ENCODE data around the gene PDZD2. TPM values are rescaled to one million over a fixed set of nuclear protein-coding genes. Genes with fewer than 3 reads are reported as not detected.

The PDZD2 gene
- polyA plus RNA-seq, 3 donors from 2014 or later = 0.37 TPM; not detected in 2

DNA sequence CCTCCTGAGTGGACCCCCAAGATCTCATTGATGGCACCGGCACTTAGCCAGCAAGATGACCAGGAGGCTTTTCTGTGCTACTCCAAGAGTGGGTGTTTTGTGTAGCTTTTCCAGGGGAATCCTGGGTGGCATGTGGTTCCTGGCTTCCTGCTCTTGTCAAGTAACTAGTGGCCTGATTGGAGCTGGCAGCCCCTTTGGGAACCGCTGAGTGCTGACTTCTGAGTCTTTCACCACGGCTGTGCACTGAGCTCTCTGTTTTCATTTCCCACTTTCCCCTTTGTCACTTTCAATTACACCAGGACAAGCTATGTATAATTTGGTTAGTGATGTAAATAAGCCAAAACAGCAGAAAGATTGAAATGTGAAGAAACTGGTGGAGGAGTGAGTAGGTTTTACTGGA is 279.8 kb downstream of the PDZD2 start:
- Mint-ChIP-seq H3K4me3 (no peak overlapping the region), H3K27ac (no peak overlapping the region), H3K9me3 (no peaks in the 10 kb centered on the region), H3K27me3 (ENCODE audit: low read depth in 3 of 3) (peaks cover 3 to 7% (median 4%) of the 10 kb centered on the region in 3 donors), H3K4me1 (no peaks in the 10 kb centered on the region), H3K36me3 (no peaks in the 10 kb centered on the region)
- DNase-seq = no peak

DNA sequence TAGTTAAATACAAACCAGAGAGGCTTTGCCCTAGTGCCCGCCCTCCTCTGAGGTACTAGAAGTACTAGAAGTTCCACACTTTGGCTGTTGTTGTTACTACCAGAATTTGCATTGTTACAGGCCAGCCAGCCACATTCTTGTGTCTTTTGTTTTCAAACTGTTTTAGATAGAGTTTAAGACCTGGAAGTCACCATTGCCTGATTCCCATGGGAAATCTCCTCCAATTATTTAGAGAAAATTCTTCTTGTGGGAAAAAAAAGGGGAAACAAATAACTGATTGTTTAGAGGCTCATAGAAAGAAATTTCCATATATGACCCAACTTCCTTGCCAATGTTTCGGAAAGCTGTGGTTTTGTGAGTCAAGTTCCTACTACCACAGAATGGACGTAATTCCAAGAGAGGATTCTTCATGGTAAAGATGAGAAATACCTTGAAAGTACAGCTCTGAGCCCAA is 282.9 kb downstream of the PDZD2 start:
- DNase-seq = no peak
- Mint-ChIP-seq H3K27me3 (ENCODE audit: low read depth in 3 of 3) (peaks cover 0 to 8% (median 2%) of the 10 kb centered on the region in 3 donors), H3K4me3 (no peak overlapping the region), H3K4me1 (no peaks in the 10 kb centered on the region), H3K36me3 (no peaks in the 10 kb centered on the region), H3K27ac (no peak overlapping the region), H3K9me3 (no peaks in the 10 kb centered on the region)

DNA sequence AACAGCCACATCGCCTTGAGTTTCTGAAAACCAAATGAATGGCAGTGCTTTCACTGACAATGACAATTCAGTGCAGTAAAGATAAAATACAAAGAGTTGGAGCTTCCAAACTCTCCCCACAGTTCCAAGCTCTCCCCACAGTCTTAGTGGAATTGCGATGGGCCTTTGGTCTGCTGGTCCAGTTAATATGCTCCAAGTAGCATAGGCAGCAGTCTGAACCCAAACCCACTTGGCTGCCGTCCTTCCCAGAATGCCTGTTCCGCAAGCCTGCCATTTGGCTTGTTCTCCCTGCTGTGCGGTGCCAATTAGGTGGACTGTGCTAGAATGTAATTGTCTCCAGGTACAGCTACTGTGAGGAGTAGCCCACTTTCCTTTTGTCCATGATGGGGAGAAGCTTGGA is 285.1 kb downstream of the PDZD2 start:
- Mint-ChIP-seq H3K27ac (no peak overlapping the region), H3K4me1 (no peaks in the 10 kb centered on the region), H3K4me3 (no peak overlapping the region), H3K9me3 (no peaks in the 10 kb centered on the region), H3K27me3 (ENCODE audit: low read depth in 3 of 3) (peaks cover 0 to 8% (median 5%) of the 10 kb centered on the region in 3 donors), H3K36me3 (no peaks in the 10 kb centered on the region)
- no peak for DNase-seq

DNA sequence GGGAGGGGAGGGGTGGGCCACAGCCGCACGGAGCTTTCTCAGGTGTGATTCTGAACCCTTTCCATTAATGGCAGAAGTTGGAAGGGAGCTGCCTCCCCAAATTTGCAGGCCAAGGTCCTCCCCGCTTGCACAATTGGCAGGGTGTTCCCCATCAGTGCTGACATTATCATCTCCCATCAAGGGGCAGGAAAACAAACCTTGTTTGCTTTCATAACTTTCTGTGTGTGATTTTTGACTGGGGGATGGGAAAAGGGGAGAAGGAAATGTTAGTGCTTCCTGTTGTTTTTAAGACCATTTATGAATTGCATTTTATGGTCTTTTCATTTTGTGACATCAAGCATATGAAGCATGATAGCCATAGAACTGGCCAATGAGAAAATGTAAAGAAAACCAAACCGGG is 292.9 kb downstream of the PDZD2 start:
- Mint-ChIP-seq H3K27ac (no peak overlapping the region), H3K4me3 (no peak overlapping the region), H3K36me3 (peaks cover 0 to 4% (median 0%) of the 10 kb centered on the region in 3 donors), H3K27me3 (ENCODE audit: low read depth in 3 of 3) (peaks cover 2 to 7% (median 2%) of the 10 kb centered on the region in 3 donors), H3K4me1 (no peaks in the 10 kb centered on the region), H3K9me3 (peaks cover 0 to 2% (median 0%) of the 10 kb centered on the region in 6 donors)
- no peak for DNase-seq

DNA sequence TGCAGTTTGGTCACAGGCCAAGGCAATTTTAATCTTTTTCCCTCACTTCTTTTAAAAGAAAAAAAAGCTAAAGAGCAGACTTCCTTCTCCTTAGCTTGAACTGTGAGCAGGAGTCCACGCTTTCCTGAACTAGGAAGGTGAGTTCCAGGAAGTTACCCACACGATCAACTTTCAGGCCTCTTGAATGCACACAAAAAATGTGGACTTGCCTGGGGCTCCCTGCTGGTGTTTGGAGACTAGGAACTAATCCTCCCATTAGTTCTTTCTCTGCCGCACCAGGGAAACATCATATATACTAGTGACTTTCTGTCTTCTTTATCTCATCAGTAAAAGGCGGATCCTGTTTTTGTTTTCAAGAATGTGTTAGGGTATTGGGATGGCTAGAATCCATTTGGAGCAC is 295.2 kb downstream of the PDZD2 start:
- no peaks in the 10 kb centered on the region for H3K4me1 Mint-ChIP-seq
- peaks cover 0 to 3% (median 0%) of the 10 kb centered on the region in 6 donors for H3K9me3 Mint-ChIP-seq

DNA sequence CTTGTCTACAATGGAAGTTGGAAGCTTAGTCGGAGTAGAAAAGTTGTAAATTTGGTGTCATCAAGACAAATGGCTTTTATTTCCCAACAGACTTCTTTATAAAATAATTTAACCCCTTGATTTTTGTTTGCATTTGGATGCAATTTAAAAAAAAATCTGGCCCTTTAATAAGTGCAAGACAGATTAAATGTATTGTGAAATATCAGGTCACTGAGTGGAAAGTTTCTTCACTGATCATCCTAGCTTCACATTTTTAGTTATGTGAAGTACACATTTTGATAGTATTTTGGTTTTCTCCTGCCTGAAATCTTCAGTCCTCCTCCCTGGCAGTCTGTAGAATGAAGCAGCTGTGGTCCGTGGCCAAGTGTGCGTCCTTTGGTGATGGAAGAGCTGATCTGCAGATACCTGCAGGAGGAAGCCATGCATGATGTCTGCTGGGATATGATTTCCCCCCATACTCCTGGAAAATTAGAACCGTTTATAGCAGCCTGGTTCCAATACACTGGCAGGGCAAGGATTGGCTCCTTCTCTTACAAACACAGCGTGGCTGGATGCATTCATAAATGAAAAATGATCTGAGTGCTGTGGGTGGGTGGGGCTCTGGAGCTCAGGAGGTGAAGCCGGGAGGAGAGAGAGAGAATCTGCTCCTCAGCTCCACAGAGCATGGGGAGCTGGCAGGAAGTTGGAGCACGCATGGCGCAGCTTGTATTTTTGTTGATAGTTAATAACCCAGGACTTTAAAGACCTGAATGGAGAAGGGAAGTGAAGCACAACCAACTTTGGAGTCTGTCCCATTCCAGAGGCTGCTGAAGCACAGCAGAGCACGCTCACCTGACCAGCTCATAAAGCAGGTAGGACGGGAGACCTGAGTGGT is 296.8 kb downstream of the PDZD2 start:
- peaks cover 2 to 4% (median 2%) of the 10 kb centered on the region in 3 donors for H3K27me3 Mint-ChIP-seq (ENCODE audit: low read depth in 3 of 3)
- no peaks in the 10 kb centered on the region for H3K4me1 Mint-ChIP-seq
- peaks cover 0 to 3% (median 0%) of the 10 kb centered on the region in 6 donors for H3K9me3 Mint-ChIP-seq
- DNase-seq = no peak
- peaks cover 0 to 3% (median 0%) of the 10 kb centered on the region in 3 donors for H3K36me3 Mint-ChIP-seq
- no peak overlapping the region for H3K27ac Mint-ChIP-seq
- no peak overlapping the region for H3K4me3 Mint-ChIP-seq

More for the DNA sequence above, 295.2 kb downstream of the PDZD2 start:
- peaks cover 2 to 4% (median 2%) of the 10 kb centered on the region in 3 donors for H3K27me3 Mint-ChIP-seq (ENCODE audit: low read depth in 3 of 3)
- H3K4me3 Mint-ChIP-seq = no peak overlapping the region
- no peak overlapping the region for H3K27ac Mint-ChIP-seq
- no peak for DNase-seq
- peaks cover 0 to 6% (median 0%) of the 10 kb centered on the region in 3 donors for H3K36me3 Mint-ChIP-seq

DNA sequence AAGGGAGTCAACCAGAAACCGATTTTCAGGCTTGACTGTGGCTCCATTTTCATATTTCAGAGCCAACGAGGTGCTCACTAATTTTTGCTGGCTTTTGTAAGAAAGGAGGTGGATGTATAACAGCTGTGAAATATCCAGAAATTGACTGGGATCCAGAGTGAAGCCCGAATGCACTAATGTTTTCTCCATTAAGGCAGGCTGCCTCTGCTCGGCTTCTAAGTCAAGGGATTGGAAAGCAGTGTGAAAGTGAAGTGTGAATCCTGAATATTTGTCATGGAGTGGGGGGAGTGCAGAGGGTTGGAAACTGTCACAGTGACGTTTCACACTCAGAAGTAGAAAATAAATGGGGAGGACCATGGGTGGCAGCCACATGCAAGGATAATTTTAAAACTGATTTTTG is 297.8 kb downstream of the PDZD2 start:
- H3K4me1 Mint-ChIP-seq = no peaks in the 10 kb centered on the region
- no peak for DNase-seq
- peaks cover 0 to 3% (median 0%) of the 10 kb centered on the region in 6 donors for H3K9me3 Mint-ChIP-seq
- H3K36me3 Mint-ChIP-seq = peaks cover 0 to 3% (median 0%) of the 10 kb centered on the region in 3 donors
- no peak overlapping the region for H3K4me3 Mint-ChIP-seq
- H3K27me3 Mint-ChIP-seq (ENCODE audit: low read depth in 3 of 3) = peaks cover 0 to 2% (median 2%) of the 10 kb centered on the region in 3 donors
- H3K27ac Mint-ChIP-seq = no peak overlapping the region

DNA sequence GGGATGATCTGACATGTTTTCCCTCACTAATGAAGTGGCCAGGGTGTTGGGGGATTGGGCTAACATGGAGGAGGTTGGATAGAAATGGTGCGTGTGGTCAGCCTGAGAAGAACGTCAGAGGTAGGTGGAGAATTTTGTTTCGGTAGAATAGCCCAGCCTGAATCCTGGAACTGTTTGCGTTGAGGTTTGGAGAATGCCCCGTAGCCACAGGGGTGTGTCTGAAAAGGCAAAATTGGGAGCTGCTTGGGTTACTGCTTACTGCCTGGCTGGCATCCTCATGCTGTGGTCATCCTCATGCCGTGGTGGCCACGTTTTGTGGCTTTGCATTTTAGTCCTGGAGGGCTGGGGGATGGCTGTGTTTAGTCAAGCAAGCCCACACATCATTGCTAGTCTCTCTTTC is 298.3 kb downstream of the PDZD2 start:
- H3K4me1 Mint-ChIP-seq = no peaks in the 10 kb centered on the region
- DNase-seq = no peak
- H3K4me3 Mint-ChIP-seq = no peak overlapping the region
- no peak overlapping the region for H3K27ac Mint-ChIP-seq
- H3K9me3 Mint-ChIP-seq = peaks cover 0 to 3% (median 0%) of the 10 kb centered on the region in 6 donors
- peaks cover 0 to 2% (median 2%) of the 10 kb centered on the region in 3 donors for H3K27me3 Mint-ChIP-seq (ENCODE audit: low read depth in 3 of 3)
- H3K36me3 Mint-ChIP-seq = peaks cover 0 to 3% (median 0%) of the 10 kb centered on the region in 3 donors

DNA sequence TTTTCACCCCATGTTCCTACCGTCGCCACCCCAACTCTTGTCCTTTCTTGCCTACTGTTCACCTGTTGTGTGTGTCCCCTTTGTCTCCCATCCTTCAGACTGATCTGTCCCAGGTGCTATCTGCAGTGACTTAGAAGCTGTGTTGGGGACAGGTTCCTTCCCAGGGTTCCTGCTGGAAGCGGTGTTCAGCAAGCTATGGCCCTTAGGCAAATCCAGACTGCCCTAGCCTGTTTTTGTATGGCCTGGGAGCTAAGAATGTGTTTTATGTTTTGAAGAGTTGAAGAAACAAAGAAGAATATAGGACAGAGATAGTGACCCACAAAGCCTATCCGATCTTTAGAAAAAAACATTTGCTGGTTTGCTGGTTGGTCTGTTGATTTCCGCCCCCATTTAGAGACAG is 298.8 kb downstream of the PDZD2 start:
- peaks cover 0 to 3% (median 0%) of the 10 kb centered on the region in 3 donors for H3K36me3 Mint-ChIP-seq
- no peaks in the 10 kb centered on the region for H3K4me1 Mint-ChIP-seq
- peaks cover 0 to 3% (median 0%) of the 10 kb centered on the region in 6 donors for H3K9me3 Mint-ChIP-seq
- peaks cover 0 to 5% (median 2%) of the 10 kb centered on the region in 3 donors for H3K27me3 Mint-ChIP-seq (ENCODE audit: low read depth in 3 of 3)
- no peak overlapping the region for H3K4me3 Mint-ChIP-seq
- peak overlapping the region in 1 of 6 donors; percentile 51 for H3K27ac Mint-ChIP-seq
- no peak for DNase-seq

DNA sequence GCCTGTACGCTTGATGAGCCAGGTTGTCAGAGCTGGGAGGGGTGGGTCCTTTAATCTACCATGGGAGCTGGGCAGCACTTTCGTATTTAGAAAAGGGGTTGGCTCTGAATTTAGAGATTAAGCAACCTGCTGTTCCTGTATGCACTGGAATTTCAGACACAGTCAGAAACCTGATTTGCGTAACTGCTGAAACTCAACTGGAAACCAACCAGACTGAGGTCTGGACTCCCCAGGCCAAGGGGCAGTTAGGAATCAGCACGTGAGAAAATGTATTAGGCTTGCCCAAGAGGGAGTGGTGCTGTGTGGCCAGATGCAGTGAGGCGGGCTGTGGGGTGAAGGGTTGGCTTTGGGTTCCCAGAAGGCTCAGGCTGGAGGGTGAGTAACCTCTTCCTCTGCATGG is 300.2 kb downstream of the PDZD2 start:
- Mint-ChIP-seq H3K9me3 (peaks cover 0 to 4% (median 0%) of the 10 kb centered on the region in 6 donors), H3K36me3 (peaks cover 0 to 3% (median 0%) of the 10 kb centered on the region in 3 donors), H3K4me3 (no peak overlapping the region), H3K27ac (no peak overlapping the region), H3K4me1 (no peaks in the 10 kb centered on the region), H3K27me3 (ENCODE audit: low read depth in 3 of 3) (peaks cover 0 to 2% (median 2%) of the 10 kb centered on the region in 3 donors)
- no peak for DNase-seq

DNA sequence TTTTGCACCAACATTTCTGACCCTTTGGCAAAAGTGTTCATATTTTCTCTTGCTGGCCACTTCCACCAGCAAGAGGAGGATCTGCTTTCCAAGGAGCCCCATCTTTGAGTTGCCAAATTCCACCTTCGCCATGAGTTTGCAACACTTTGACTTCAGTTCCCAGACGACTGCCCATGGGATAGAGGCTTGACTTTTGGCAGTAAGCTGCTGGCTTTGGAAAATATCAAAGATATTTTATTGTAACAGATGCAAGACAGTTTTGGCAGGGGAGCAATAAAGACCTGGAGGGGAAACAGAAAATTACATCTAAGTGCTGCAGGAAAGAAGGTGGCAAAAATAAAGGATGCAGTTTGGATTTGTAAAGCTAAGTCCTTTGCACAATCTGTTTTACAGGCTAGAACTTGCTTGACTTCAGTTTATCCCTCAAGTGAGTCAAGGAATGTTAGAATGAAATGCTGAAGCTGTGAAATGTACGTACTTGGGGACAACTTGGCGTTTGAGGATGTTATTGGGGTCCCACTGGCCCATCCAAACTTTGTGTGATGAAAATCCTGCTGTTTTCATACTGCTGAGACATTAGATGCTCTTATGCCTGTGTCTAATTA is 302.3 kb downstream of the PDZD2 start:
- H3K4me3 Mint-ChIP-seq = no peak overlapping the region
- no peak for DNase-seq
- no peak overlapping the region for H3K27ac Mint-ChIP-seq
- H3K36me3 Mint-ChIP-seq = peaks cover 0 to 3% (median 0%) of the 10 kb centered on the region in 3 donors
- peaks cover 0 to 4% (median 0%) of the 10 kb centered on the region in 6 donors for H3K9me3 Mint-ChIP-seq
- no peaks in the 10 kb centered on the region for H3K4me1 Mint-ChIP-seq
- H3K27me3 Mint-ChIP-seq (ENCODE audit: low read depth in 3 of 3) = peaks cover 0 to 5% (median 2%) of the 10 kb centered on the region in 3 donors

DNA sequence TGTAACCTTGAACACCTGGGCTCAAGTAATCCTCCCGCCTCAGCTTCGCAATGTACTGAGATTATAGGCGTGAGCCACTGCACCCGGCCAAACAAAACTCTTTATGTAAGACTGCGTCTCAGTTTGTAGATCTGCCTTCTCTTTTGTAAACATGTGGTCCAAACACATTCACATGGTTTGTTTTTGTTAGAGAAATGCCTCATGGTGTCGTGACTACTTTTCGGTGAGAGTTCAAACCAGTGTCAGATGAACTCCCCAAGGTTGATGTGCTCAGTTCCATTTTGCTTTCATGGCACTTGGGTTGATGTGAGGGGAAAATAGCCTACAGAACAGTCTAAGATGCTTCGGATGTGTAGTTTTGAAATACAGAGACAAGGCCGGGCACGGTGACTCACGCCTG is 303.6 kb downstream of the PDZD2 start:
- no peak for DNase-seq
- Mint-ChIP-seq H3K27me3 (ENCODE audit: low read depth in 3 of 3) (peaks cover 0 to 5% (median 0%) of the 10 kb centered on the region in 3 donors), H3K4me3 (no peak overlapping the region), H3K27ac (no peak overlapping the region), H3K4me1 (peaks cover 0 to under 1% of the 10 kb centered on the region in 2 donors), H3K36me3 (peaks cover 0 to 3% (median 0%) of the 10 kb centered on the region in 3 donors), H3K9me3 (peaks cover 0 to 4% (median 0%) of the 10 kb centered on the region in 6 donors)

DNA sequence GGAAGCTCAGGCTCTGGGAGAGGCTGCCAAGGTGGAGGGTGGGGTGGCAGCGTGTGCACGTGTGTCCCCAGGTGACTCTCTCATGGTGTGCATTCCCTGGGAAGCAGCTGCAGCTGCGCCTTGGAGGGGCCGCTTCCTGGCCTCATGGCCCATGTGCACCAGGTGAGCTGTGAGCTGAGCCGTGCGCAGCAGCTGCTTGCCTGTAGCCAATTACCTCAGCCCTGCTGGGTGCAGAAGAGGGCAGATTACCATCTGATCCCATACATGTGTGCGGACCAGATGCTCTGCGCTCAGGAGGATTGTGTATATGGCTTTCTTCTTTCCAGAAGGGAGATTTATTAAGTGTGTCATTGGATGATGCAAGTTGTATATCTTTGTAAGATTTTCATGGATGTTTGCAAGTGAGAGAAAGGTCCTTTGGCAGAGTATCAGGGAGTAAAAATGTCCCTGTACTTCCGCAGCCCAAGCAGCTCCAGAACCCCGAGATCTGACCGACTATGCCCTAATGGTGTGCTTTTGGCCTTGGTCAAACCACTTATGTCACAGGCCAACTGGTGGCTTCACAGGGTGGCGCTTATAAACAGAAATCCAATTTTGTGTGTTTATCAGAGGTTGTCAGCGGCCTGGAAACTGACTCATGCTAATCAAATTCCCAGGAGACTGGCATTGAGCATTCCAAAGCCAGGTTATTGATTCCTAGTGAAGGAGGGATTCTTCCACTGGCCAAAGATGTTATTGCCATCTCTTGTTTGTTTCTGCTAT is 305.9 kb downstream of the PDZD2 start:
- Mint-ChIP-seq H3K36me3 (no peaks in the 10 kb centered on the region), H3K27ac (no peak overlapping the region), H3K4me1 (peaks cover 18 to 21% of the 10 kb centered on the region in 2 donors), H3K27me3 (ENCODE audit: low read depth in 3 of 3) (peaks cover 0 to 5% (median 0%) of the 10 kb centered on the region in 3 donors), H3K4me3 (no peak overlapping the region), H3K9me3 (peaks cover 0 to 4% (median 0%) of the 10 kb centered on the region in 6 donors)
- DNase-seq = no peak
